Measurements from ENCODE around the gene PDE11A.

Gene PDE11A

GRCh38 chr2:177582000-177582399, 490.6 kb downstream of the PDE11A start:
- no peak for DNase-seq (ENCODE audit: low read depth)
- no peak for TF ChIP-seq CTCF (IDR thresholded peaks at IDR 0.05; ENCODE audit: control insufficient read depth, insufficient read depth, low read depth, low read length, missing control alignments)
- H3K4me3 ChIP-seq (ENCODE audit: control insufficient read depth, low read depth, low read length) = no peak overlapping the region

- no peak overlapping the region for H3K4me3 ChIP-seq (ENCODE audit: control insufficient read depth, low read depth, low read length)
- no peak for DNase-seq (ENCODE audit: low read depth)
- no peak for TF ChIP-seq CTCF (IDR thresholded peaks at IDR 0.05; ENCODE audit: control insufficient read depth, insufficient read depth, low read depth, low read length, missing control alignments)
These were observed 493.0 kb downstream of the PDE11A start for GRCh38 chr2:177579486-177580036.

- no peak overlapping the region for H3K4me3 ChIP-seq (ENCODE audit: control insufficient read depth, low read depth, low read length)
- DNase-seq (ENCODE audit: low read depth) = no peak
- TF ChIP-seq CTCF (IDR thresholded peaks at IDR 0.05; ENCODE audit: control insufficient read depth, insufficient read depth, low read depth, low read length, missing control alignments) = no peak
These were observed 494.1 kb downstream of the PDE11A start for GRCh38 chr2:177578454-177578853.

- no peak for TF ChIP-seq CTCF (IDR thresholded peaks at IDR 0.05; ENCODE audit: control insufficient read depth, insufficient read depth, low read depth, low read length, missing control alignments)
- no peak for DNase-seq (ENCODE audit: low read depth)
- H3K4me3 ChIP-seq (ENCODE audit: control insufficient read depth, low read depth, low read length) = no peak overlapping the region
These were observed 495.5 kb downstream of the PDE11A start for GRCh38 chr2:177577075-177577474.

GRCh38 chr2:177575358-177575757, 497.2 kb downstream of the PDE11A start:
- DNase-seq (ENCODE audit: low read depth) = no peak
- no peak overlapping the region for H3K4me3 ChIP-seq (ENCODE audit: control insufficient read depth, low read depth, low read length)
- no peak for TF ChIP-seq CTCF (IDR thresholded peaks at IDR 0.05; ENCODE audit: control insufficient read depth, insufficient read depth, low read depth, low read length, missing control alignments)

GRCh38 chr2:177574356-177574755, 498.2 kb downstream of the PDE11A start:
- no peak overlapping the region for H3K4me3 ChIP-seq (ENCODE audit: control insufficient read depth, low read depth, low read length)
- DNase-seq (ENCODE audit: low read depth) = no peak
- TF ChIP-seq CTCF (IDR thresholded peaks at IDR 0.05; ENCODE audit: control insufficient read depth, insufficient read depth, low read depth, low read length, missing control alignments) = no peak

Data from AG09309 (cell line).